Measurements from ENCODE around the gene TENT5C. TPM values are rescaled to one million over a fixed set of nuclear protein-coding genes. Genes with fewer than 3 reads are reported as not detected.
"Not testable (repeated sequence)": the region's sequence is repeated elsewhere in the genome, so short reads cannot be mapped to it uniquely, and the experiment has no call there.

Gene TENT5C
- polyA plus RNA-seq (ENCODE audit: insufficient read length in 3 of 3), result 1 to 10 TPM; 2.6 to 3.4 (median 3.2) TPM

- peak; percentile 87 to 90 (median 89) for DNase-seq (ENCODE audit: low read depth in 3 of 3, low spot score in 2 of 3)
Measured at GRCh38 chr1:117605774-117606648, at the start of gene TENT5C. TSS of gene TENT5C (plus strand) at chr1:117606048. CDS start at chr1:117622869, 16,821 bp downstream.

- DNase-seq (ENCODE audit: low read depth in 3 of 3, low spot score in 2 of 3), result no peak
Measured at GRCh38 chr1:117556341-117556740, 49.5 kb upstream of the TENT5C start.

GRCh38 chr1:117556976-117557375 is 48.9 kb upstream of the TENT5C start:
- no peak for DNase-seq (ENCODE audit: low read depth in 3 of 3, low spot score in 2 of 3)

- not testable (repeated sequence) for DNase-seq (ENCODE audit: low read depth in 3 of 3, low spot score in 2 of 3)
Measured at GRCh38 chr1:117558451-117558850, 47.4 kb upstream of the TENT5C start.

- no peak for DNase-seq (ENCODE audit: low read depth in 3 of 3, low spot score in 2 of 3)
Measured at GRCh38 chr1:117559139-117559538, 46.7 kb upstream of the TENT5C start.

- no peak for DNase-seq (ENCODE audit: low read depth in 3 of 3, low spot score in 2 of 3)
Measured at GRCh38 chr1:117559985-117560384, 45.9 kb upstream of the TENT5C start.

- DNase-seq (ENCODE audit: low read depth in 3 of 3, low spot score in 2 of 3), result no peak
Measured at GRCh38 chr1:117561071-117561470, 44.8 kb upstream of the TENT5C start.

GRCh38 chr1:117561551-117561950 is 44.3 kb upstream of the TENT5C start:
- DNase-seq (ENCODE audit: low read depth in 3 of 3, low spot score in 2 of 3), result no peak

GRCh38 chr1:117562581-117563491 is 43.0 kb upstream of the TENT5C start:
- DNase-seq (ENCODE audit: low read depth in 3 of 3, low spot score in 2 of 3), result no peak

GRCh38 chr1:117563492-117563875 is 42.4 kb upstream of the TENT5C start:
- DNase-seq (ENCODE audit: low read depth in 3 of 3, low spot score in 2 of 3), result no peak

GRCh38 chr1:117564227-117565075 is 41.4 kb upstream of the TENT5C start:
- DNase-seq (ENCODE audit: low read depth in 3 of 3, low spot score in 2 of 3), result no peak

GRCh38 chr1:117565076-117565556 is 40.7 kb upstream of the TENT5C start:
- DNase-seq (ENCODE audit: low read depth in 3 of 3, low spot score in 2 of 3), result no peak

- no peak for DNase-seq (ENCODE audit: low read depth in 3 of 3, low spot score in 2 of 3)
Measured at GRCh38 chr1:117565745-117566455, 39.9 kb upstream of the TENT5C start.

GRCh38 chr1:117566556-117566955 is 39.3 kb upstream of the TENT5C start:
- no peak for DNase-seq (ENCODE audit: low read depth in 3 of 3, low spot score in 2 of 3)

GRCh38 chr1:117567435-117567834 is 38.4 kb upstream of the TENT5C start:
- DNase-seq (ENCODE audit: low read depth in 3 of 3, low spot score in 2 of 3), result no peak

GRCh38 chr1:117567976-117568375 is 37.9 kb upstream of the TENT5C start:
- no peak for DNase-seq (ENCODE audit: low read depth in 3 of 3, low spot score in 2 of 3)

- no peak for DNase-seq (ENCODE audit: low read depth in 3 of 3, low spot score in 2 of 3)
Measured at GRCh38 chr1:117568999-117569398, 36.8 kb upstream of the TENT5C start.

GRCh38 chr1:117569856-117570255 is 36.0 kb upstream of the TENT5C start:
- DNase-seq (ENCODE audit: low read depth in 3 of 3, low spot score in 2 of 3), result no peak

- no peak for DNase-seq (ENCODE audit: low read depth in 3 of 3, low spot score in 2 of 3)
Measured at GRCh38 chr1:117570988-117571409, 34.8 kb upstream of the TENT5C start.

- DNase-seq (ENCODE audit: low read depth in 3 of 3, low spot score in 2 of 3), result no peak
Measured at GRCh38 chr1:117571496-117571895, 34.4 kb upstream of the TENT5C start.

All from right renal cortex interstitium (tissue), 3 donors.